ENCODE results near the gene ADORA2B. TPM values are rescaled to one million over a fixed set of nuclear protein-coding genes. Genes with fewer than 3 reads are reported as not detected.

The ADORA2B gene
- total and polyA plus RNA-seq, 2 of the 8 experiments (the other 6 are each of a cell fraction or from before 2014, with no cell fraction given): 2.6 to 8.2 TPM

GRCh38 chr17:16013943-16014407, 69.0 kb downstream of the ADORA2B start:
- POLR2A ChIA-PET (ENCODE audit: partially characterized antibody): interaction anchor here (0.9 to 1.5 kb wide), 2 partner anchors 9 to 13 kb away, joined by 3 to 4 read pairs; no protein-coding TSS in a partner anchor
- H3K4ac ChIP-seq (replicated peaks; ENCODE audit: insufficient read length, low read depth, low read length): no peak overlapping the region
- H3K27ac ChIP-seq (ENCODE audit: low read depth, low read length): no peak overlapping the region
- no peak overlapping the region for H2BK5ac ChIP-seq (ENCODE audit: low read depth, low read length)
- H2BK12ac ChIP-seq (ENCODE audit: low read depth, low read length): no peak overlapping the region
- H3K23ac ChIP-seq (ENCODE audit: insufficient read length): no peak overlapping the region
- 73% methylated on average over 3 of the region's 3 CpGs; no CpG with 5 or more reads in 1 of the 2 experiments for WGBS, 2 experiments (ENCODE audit: extremely low coverage in 1 of 2, insufficient coverage in 1 of 2, insufficient read length in 1 of 2, insufficient replicate concordance in 2 of 2, low coverage in 1 of 2, low lambda C conversion rate in 2 of 2, missing lambda C conversion rate in 1 of 2)
- no peaks in the 10 kb centered on the region for H3K27me3 ChIP-seq (replicated peaks in 1 of 4; ENCODE audit: control insufficient read depth in 3 of 4, extremely low read depth in 1 of 4, insufficient read depth in 3 of 4, low read length in 3 of 4)
- no peaks in the 10 kb centered on the region for H3K23me2 ChIP-seq (ENCODE audit: low read depth, low read length)
- H3K18ac ChIP-seq (ENCODE audit: extremely low read depth, low read length): no peak overlapping the region
- H4K8ac ChIP-seq (ENCODE audit: extremely low read depth, insufficient read depth, low read length): no peak overlapping the region
- TF ChIP-seq CBX5 (IDR thresholded peaks at IDR 0.05; ENCODE audit: low read depth, low read length) (no peak), RFX5 (IDR thresholded peaks at IDR 0.05; ENCODE audit: borderline replicate concordance, low read depth, low read length) (no peak), RBBP5 (IDR thresholded peaks at IDR 0.05; ENCODE audit: borderline replicate concordance, low read depth, low read length) (no peak), GTF2F1 (IDR thresholded peaks at IDR 0.05; ENCODE audit: borderline replicate concordance, low read depth, low read length) (no peak), GABPA (IDR thresholded peaks at IDR 0.05; ENCODE audit: borderline replicate concordance, insufficient read depth, low read length) (no peak), EGR1 (IDR thresholded peaks at IDR 0.05; ENCODE audit: borderline replicate concordance, low read depth, low read length) (no peak), KDM1A (IDR thresholded peaks at IDR 0.05; ENCODE audit: borderline replicate concordance, low read length) (no peak), RAD21 (IDR thresholded peaks at IDR 0.05 in 1 of 2, conservative IDR thresholded peaks at IDR 0.05 in 1 of 2; ENCODE audit: low read depth in 2 of 2, low read length in 2 of 2) (peak in 1 of 2 experiments; percentile 20; a peak in 1 of 4 replicates), CTCF (IDR thresholded peaks at IDR 0.05; ENCODE audit: control extremely low read depth in 1 of 3, insufficient read depth in 1 of 3, low read depth in 1 of 3, low read length in 3 of 3) (peak in 2 of 3 experiments; percentile 21 to 56; a peak in 2 of 4 replicates)
- no peak overlapping the region for H2AK5ac ChIP-seq (ENCODE audit: low read depth, low read length)
- H4K91ac ChIP-seq (replicated peaks; ENCODE audit: insufficient read length, low read length): no peak overlapping the region
- H3K4me3 ChIP-seq (ENCODE audit: extremely low read depth in 1 of 4, insufficient read depth in 2 of 4, low read depth in 3 of 4, low read length in 4 of 4): no peak overlapping the region
- no peak overlapping the region for H2BK120ac ChIP-seq (replicated peaks; ENCODE audit: low read depth, low read length)
- peak; percentile 63 for FAIRE-seq
- no peak overlapping the region for H2BK20ac ChIP-seq (ENCODE audit: low read length)
- DNase-seq (ENCODE audit: low read depth in 1 of 2, low spot score in 2 of 2): no peak
- H3K79me2 ChIP-seq (ENCODE audit: control insufficient read depth in 1 of 2, insufficient read depth in 2 of 2, low read length in 2 of 2): peaks cover 0 to 13% of the 10 kb centered on the region in 2 experiments; a peak in 1 of 4 replicates
- no peak overlapping the region for H3K4me2 ChIP-seq (ENCODE audit: insufficient read depth in 1 of 2, low read depth in 2 of 2, low read length in 2 of 2)
- no peak overlapping the region for H3K14ac ChIP-seq (ENCODE audit: insufficient read length)
- H3K9me3 ChIP-seq (ENCODE audit: insufficient read depth in 2 of 2, low read depth in 1 of 2, low read length in 1 of 2): no peaks in the 10 kb centered on the region
- no peaks in the 10 kb centered on the region; a peak in 1 of 7 replicates for H3K4me1 ChIP-seq (replicated peaks in 1 of 4; ENCODE audit: control insufficient read depth in 3 of 4, insufficient read depth in 4 of 4, low read length in 3 of 4)
- no peak overlapping the region for H3K9ac ChIP-seq (replicated peaks in 1 of 4; ENCODE audit: extremely low read depth in 1 of 4, low read depth in 3 of 4, low read length in 3 of 4)
- CTCF ChIA-PET (ENCODE audit: partially characterized antibody): no interaction called here
- peaks cover under 1 to 42% (median 15%) of the 10 kb centered on the region in 4 experiments; a peak in 7 of 8 replicates for H3K36me3 ChIP-seq (ENCODE audit: control insufficient read depth in 2 of 4, insufficient read depth in 4 of 4, low read length in 3 of 4)
- no peak overlapping the region for H3K56ac ChIP-seq (replicated peaks; ENCODE audit: insufficient read length, low read depth, low read length)
- no peak overlapping the region for H2BK15ac ChIP-seq (ENCODE audit: low read length)
- H3K79me1 ChIP-seq (ENCODE audit: low read depth, low read length): no peaks in the 10 kb centered on the region; the same call in 1 of the 2 replicates
- peaks cover 2 to 4% of the 10 kb centered on the region in 2 experiments for H4K20me1 ChIP-seq (replicated peaks in 1 of 2; ENCODE audit: control insufficient read depth in 1 of 2, insufficient read depth in 2 of 2, low read length in 2 of 2)
- H2AFZ ChIP-seq (ENCODE audit: low read length): no peak overlapping the region
- H4K5ac ChIP-seq (ENCODE audit: insufficient read length, low read depth, low read length): no peak overlapping the region
